Mucosa of descending colon (tissue), 3 donors: ENCODE measurements around the gene ARHGAP26. TPM values are rescaled to one million over a fixed set of nuclear protein-coding genes. Genes with fewer than 3 reads are reported as not detected.
A peak's percentile ranks its signal among the peaks of the same experiment; 100 is the strongest.

Experiments used
- ATAC-seq: fragments of 200-7000 bp; cut with Tn5 transposase; one replicate; pipeline ENCODE4 v1.9.1; 2020; ENCODE audit warnings: mild to moderate bottlenecking, moderate library complexity
- DNase-seq, 3 donors: peaks; one replicate each; pipeline ENCODE4 v3.0.0-alpha.2; 2020
- H3K36me3 ChIP-seq: fragments of 200-600 bp; one replicate; pipeline ENCODE4 v1.8.0; 2021; ENCODE audit warnings: low read depth, mild to moderate bottlenecking
- H3K4me1 ChIP-seq: fragments of 200-600 bp; one replicate; pipeline ENCODE4 v1.8.0; 2021; ENCODE audit warnings: low read depth, mild to moderate bottlenecking
- H3K4me3 ChIP-seq: fragments of 200-600 bp; one replicate; pipeline ENCODE4 v1.8.0; 2021; ENCODE audit warnings: mild to moderate bottlenecking
- H3K9me3 ChIP-seq: fragments of 200-600 bp; one replicate; pipeline ENCODE4 v1.8.0; 2021; ENCODE audit warnings: mild to moderate bottlenecking
- CTCF ChIP-seq: fragments of 200-600 bp; IDR thresholded peaks from one replicate; pipeline ENCODE4 v1.8.0; 2022; ENCODE audit warnings: antibody characterized with exemption, mild to moderate bottlenecking
- intact Hi-C, 2 donors: fragments of 100-400 bp; cut with DNase I in 1 of 2; cut with micrococcal nuclease in 1 of 2; formaldehyde crosslinking; loops; one replicate each; pipeline versions ENCODE4 v1.11.0 to v1.11.1; 2022; cut with DNase I, micrococcal nuclease
- total RNA-seq, 3 donors: library from RNA; stranded (reverse); fragmentation: NEBNext Ultra II Directional in 2 of 3; extraction: Animal tissue kit (Norgen Biotek cat#: 25700) in 2 of 3; gene quantifications; one replicate each; pipeline versions ENCODE4 v1.2.1 to v1.2.4, GENCODE V29; 2021 to 2023
- donor health status: DM: no; HTN: no; CAD: no; lungs with moderate emphysema.
- donor health status: DM: no; HTN: no; CAD: no.
- donor health status: DM: no; HTN: yes; CAD: no.

Gene ARHGAP26
- total RNA-seq, 3 donors from 2014 or later, result 52.9 to 96.0 (median 67.8) TPM

GRCh38 chr5:143182106-143182505 lies 411.9 kb downstream of the ARHGAP26 start:
- peaks cover 3% of the 10 kb centered on the region for H3K4me1 ChIP-seq
- ATAC-seq (no peak), DNase-seq (no peak)
- intact Hi-C loops, result no loop called here
- no peak overlapping the region for H3K4me3 ChIP-seq
- no peaks in the 10 kb centered on the region for H3K9me3 ChIP-seq
- TF ChIP-seq CTCF, result no peak
- no peaks in the 10 kb centered on the region for H3K36me3 ChIP-seq

GRCh38 chr5:143182901-143183820 lies 413.0 kb downstream of the ARHGAP26 start:
- no peak for TF ChIP-seq CTCF
- Histone ChIP-seq H3K4me1 (peaks cover 3% of the 10 kb centered on the region), H3K9me3 (no peaks in the 10 kb centered on the region), H3K4me3 (no peak overlapping the region), H3K36me3 (no peaks in the 10 kb centered on the region)
- ATAC-seq (peak; percentile 41), DNase-seq (no peak)
- intact Hi-C loops, result no loop called here

- no peaks in the 10 kb centered on the region for H3K36me3 ChIP-seq
- H3K4me1 ChIP-seq, result peaks cover 3% of the 10 kb centered on the region
- no peak for ATAC-seq
- intact Hi-C loops, result no loop called here
- H3K9me3 ChIP-seq, result no peaks in the 10 kb centered on the region
- no peak for DNase-seq
- no peak overlapping the region for H3K4me3 ChIP-seq
- no peak for TF ChIP-seq CTCF
These were observed 413.8 kb downstream of the ARHGAP26 start for GRCh38 chr5:143183989-143184388.

GRCh38 chr5:143186623-143187022 lies 416.4 kb downstream of the ARHGAP26 start:
- no peak for TF ChIP-seq CTCF
- no peaks in the 10 kb centered on the region for H3K36me3 ChIP-seq
- H3K4me3 ChIP-seq, result no peak overlapping the region
- no peaks in the 10 kb centered on the region for H3K9me3 ChIP-seq
- intact Hi-C loops, result no loop called here
- peaks cover 3% of the 10 kb centered on the region for H3K4me1 ChIP-seq
- no peak for DNase-seq
- no peak for ATAC-seq

- no peaks in the 10 kb centered on the region for H3K36me3 ChIP-seq
- no peak for TF ChIP-seq CTCF
- H3K4me3 ChIP-seq, result no peak overlapping the region
- DNase-seq (no peak), ATAC-seq (no peak)
- H3K4me1 ChIP-seq, result no peaks in the 10 kb centered on the region
- no peaks in the 10 kb centered on the region for H3K9me3 ChIP-seq
- intact Hi-C loops, result no loop called here
These were observed 417.3 kb downstream of the ARHGAP26 start for GRCh38 chr5:143187495-143187894.
